Stimulated activated CD4-positive, alpha-beta T cell treated with anti-CD3 and anti-CD28 coated beads, Interleukin-12 subunit alpha, Interleukin-12 subunit beta, amount 100 ng/mL, for 4 hours (primary cell): ENCODE measurements around the gene GLB1L.

Source experiments
- DNase-seq: peaks from one replicate; pipeline ENCODE4 v3.0.0-alpha.2; 2020

GLB1L gene

DNA sequence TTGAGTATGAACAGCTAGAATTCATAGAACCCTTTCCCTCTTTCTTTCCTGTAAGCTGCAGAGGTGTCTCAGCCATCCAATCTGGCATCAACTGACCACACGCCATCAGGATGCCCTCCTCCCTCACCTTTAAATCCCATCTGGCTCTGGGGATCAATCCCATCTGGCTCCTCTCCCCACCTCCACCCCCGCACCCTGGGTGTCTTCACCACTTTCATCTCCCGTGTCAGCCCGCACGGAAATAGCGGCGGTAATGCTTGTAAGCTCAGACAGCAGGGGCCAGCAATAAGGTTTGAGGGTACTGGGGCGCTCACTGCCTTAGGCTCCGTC is 7.3 kb upstream of the GLB1L start:
- no peak for DNase-seq

DNA sequence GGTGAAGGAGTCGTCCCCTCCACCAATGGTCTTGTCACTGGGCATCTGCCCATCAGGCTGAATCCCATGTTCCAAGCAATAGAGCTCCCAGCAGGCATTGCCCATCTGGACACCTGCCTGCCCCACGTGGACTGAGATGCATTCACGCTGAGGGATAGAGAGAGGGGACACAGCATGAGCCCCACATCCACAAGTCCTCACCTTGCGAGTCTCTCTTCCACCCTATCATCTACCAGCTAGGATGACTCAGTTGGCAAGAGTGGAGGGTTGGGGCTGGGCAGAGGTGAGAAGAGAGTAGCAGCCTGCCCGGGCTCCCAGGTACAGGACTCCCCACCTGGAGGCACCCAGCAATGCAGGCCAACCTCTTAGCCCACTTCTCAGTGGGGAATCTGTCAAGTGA is 6.8 kb upstream of the GLB1L start:
- no peak for DNase-seq

DNA sequence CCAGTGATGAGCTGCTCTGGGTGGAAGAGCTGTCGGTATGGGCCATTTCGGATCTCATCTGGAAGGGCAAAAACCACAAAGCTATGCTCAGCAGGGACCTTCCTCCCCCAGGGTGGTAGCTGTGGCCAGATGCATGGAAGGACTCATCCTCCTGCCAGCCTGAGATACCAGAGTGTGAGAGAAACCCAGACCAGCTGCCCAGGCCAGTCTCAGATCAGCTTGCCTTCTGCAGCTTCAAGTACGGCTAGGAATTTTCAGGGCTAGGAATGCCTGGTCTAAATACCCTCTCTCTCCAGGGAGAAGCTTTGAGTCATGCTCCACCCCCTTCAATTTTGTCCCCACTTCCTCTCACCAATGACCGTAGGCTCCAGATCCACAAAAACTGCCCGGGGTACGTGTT is 6.4 kb upstream of the GLB1L start:
- no peak for DNase-seq

DNA sequence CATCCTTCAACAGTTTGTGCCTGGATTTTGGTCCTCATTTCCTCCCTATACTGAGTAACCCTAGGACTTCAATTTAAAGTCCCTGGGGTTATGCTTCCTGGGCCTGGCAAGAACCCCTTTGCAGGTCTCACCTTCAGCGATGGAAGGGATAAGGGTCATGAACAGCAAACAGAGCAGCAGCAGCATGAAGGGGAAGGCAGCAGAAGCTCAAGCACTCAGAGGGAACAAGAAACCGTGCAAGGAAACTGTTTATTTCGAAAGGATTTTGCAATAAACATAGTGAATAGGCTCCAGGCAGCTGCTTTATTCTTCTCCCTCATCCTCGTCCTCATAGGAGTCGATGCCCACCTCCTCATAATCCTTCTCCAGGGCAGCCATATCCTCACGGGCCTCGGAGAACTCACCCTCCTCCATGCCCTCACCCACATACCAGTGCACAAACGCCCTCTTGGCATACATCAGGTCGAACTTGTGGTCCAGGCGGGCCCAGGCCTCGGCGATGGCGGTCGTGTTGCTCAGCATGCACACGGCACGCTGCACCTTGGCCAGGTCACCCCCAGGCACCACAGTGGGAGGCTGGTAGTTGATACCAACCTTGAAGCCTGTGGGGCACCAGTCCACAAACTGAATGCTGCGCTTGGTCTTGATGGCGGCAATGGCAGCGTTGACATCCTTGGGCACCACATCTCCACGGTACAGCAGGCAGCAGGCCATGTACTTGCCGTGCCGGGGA is 5.0 kb upstream of the GLB1L start:
- no peak for DNase-seq

DNA sequence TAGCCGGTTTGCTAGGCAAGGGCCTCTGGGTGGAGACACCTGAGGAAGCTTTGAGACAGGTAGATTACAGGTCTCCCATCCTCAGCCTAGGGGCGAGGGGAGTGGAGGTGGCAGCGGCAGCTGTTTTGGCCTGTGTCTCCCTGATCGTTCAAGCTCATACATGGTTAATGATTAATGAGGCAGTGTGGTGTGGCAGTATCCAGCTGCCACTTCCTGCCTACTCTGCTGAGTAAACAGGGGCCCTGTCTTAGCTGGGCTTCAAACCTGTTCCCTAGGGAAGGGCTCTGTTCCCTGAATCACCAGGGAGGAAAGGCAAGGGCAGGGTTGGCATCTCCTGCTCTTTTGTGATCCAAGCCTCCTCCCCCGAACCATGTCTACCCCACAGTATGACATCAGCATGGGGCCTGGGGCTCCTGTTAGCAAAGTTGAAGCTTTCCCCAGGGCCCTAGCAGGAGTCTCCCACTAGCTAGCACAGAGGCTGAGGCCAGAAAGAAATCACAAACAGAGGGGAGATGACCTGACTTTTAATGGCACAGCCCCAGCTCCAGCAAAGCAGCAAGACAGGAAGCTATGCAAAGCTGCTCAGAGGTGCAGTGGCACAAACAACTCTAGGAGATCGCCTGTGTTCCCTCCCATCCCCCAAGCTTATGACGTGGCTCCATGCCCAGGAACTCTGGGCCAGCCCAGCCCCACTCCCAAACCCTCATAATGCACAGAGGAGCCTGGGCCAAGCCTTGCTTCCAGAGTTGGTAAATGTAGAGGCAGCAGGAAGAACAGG is 4.1 kb upstream of the GLB1L start:
- no peak for DNase-seq

DNA sequence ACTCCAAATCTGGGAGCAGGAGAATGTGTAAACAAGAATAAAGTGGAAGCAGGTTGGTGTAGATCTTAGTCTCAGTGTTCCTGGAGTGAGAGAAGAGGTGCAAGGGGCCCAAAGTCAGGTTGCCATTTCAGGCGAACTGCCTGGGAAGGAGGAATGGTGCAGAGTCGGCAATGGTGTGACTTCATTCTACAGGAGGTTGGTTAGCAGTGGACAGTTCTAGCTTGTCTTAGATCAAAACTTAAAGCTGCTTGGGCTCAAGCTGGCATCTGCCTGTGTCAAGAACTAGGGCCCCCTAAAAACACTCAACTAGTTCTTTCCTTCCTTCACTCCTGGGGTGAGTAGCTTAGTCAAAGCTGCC is 3.6 kb upstream of the GLB1L start:
- no peak for DNase-seq

DNA sequence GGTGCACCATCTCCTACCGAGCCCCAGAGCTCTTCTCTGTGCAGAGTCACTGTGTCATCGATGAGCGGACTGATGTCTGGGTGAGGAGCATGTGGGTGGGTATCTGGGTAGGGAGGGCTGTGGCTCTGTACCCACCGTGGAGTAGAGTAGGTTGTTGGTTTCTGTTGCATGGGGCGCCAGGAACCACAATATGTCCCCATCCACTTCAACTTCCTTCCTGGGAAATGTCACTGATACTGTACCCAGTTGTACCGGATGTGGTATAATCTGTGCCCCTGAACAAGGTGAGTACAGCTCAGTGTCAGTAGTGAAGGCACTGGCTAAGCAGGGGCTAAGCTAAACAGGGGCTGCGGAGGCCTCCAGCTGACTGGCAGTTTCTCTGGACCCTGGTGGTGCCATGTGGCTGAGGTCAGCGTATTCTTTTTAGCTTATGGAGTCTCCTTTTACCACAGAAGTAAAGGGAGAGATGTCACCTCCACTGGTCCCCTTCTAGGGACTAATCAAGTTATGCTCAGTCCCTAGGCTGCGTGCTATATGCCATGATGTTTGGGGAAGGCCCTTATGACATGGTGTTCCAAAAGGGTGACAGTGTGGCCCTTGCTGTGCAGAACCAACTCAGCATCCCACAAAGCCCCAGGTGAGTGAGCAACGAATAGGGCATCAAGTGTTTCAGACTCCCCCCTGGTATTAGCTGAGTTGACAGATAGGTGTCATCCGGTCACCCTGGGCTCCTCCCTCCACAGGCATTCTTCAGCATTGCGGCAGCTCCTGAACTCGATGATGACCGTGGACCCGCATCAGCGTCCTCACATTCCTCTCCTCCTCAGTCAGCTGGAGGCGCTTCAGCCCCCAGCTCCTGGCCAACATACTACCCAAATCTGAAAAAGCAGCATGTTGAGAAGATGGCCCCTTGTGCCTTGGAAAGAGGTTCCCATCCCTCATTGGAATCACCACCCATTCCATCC is 2.7 kb upstream of the GLB1L start:
- DNase-seq, result peak; percentile 49

DNA sequence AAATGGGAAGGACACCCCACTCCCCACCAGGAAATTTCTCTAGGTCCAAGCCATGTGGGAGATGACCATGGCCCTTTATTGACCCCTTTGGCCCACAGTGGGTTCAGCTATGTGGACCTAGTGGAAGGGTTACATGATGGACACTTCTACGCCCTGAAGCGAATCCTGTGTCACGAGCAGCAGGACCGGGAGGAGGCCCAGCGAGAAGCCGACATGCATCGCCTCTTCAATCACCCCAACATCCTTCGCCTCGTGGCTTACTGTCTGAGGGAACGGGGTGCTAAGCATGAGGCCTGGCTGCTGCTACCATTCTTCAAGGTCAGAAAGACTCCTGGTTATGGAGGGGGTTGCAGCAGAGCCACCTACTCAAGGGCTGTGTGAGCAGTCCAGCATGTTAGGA is 1.3 kb upstream of the GLB1L start:
- no peak for DNase-seq

DNA sequence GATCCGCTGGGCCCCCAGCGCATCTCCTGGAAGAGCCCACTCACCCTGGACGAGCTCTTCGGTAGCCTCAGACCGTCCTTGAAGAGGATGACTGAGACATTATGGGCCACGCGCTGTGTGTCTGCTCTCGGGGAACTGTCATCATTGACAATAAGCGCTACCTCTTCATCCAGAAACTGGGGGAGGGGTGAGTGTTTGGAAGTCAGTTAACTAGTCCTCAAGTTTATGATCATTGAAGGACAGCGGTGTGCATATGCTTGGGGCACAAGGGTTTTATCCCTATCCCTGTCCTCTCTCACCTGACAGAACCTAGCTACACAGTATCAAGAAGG is 621 bp upstream of the GLB1L start:
- DNase-seq, result no peak

DNA sequence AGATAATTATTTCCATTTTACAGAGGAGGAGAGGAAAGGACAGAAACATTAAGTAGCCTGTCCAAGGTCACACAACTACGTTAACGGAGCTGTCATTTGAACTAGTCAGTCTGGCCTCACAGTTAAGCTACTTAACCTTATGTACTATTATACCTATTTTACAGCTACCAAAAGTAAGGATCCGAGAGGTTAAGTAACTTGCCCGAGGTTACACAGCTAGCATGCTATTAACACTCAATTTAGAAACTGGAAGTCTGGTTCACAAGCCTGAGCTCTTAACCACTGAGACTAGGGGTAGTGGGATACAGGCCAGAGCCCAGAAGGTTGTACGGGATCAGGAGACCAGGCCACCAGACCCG is 476 bp downstream of the GLB1L start:
- no peak for DNase-seq

DNA sequence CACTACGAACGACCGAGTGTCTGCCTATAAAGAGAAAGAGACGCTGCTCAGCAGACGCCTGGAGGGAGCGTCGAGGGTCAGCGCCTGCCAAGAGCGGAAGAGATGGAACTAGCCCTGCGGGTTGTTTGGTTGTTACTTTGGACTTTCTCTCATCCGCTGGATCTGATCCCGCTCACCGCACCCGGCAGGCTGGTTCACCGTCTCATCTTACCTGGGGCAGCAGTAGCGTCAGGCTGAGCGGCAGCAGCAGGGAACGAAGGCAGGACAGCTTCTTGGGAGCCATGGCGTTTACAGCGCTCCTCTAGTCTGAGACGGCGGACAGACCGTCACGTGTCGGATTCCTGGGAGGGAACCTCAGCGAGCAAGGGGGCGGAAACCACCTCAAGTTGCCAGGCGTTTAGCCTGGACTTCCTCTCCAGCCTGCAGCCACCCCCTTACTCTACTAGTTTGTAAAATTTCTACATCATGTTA is 1.9 kb downstream of the GLB1L start:
- no peak for DNase-seq

DNA sequence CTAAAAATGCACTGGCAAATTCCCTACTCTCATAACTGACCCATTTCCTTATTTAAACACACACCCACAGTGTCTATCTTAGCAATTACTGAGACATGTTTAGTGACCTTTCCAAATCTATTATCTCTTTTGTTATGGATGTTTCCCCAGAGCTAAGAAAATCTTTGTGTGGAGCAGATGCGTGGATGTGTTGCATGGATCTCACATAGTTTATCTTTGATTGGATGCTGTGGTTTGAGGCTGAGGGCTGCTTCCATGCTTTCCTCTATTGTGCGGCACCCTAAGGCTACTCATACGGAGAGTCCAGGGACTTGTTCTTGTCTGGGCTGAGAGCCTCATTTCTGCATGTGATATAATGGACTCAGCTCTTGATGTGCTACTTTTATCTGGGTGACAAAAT is 10.9 kb downstream of the GLB1L start:
- no peak for DNase-seq

DNA sequence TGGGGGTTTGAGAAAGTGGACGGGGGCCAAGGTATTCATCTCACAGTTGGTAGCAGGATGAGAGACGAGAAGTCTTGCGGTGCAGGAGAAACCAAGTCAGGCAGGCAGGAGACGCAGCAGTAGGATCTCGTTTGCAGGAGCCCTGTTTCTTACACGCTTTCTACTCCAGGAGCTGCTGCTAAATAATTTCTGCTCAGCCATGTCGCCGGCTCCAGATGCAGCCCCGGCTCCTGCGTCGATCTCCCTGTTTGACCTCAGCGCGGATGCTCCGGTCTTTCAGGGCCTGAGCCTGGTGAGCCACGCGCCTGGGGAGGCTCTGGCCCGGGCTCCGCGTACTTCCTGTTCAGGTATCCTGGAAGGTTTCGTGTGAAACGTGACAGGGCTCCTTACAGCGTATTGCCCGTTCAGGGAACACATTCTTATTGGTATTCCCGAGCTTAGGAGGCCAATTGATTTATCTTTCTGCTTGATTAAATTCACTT is 15.1 kb downstream of the GLB1L start:
- DNase-seq, result peak; percentile 47

DNA sequence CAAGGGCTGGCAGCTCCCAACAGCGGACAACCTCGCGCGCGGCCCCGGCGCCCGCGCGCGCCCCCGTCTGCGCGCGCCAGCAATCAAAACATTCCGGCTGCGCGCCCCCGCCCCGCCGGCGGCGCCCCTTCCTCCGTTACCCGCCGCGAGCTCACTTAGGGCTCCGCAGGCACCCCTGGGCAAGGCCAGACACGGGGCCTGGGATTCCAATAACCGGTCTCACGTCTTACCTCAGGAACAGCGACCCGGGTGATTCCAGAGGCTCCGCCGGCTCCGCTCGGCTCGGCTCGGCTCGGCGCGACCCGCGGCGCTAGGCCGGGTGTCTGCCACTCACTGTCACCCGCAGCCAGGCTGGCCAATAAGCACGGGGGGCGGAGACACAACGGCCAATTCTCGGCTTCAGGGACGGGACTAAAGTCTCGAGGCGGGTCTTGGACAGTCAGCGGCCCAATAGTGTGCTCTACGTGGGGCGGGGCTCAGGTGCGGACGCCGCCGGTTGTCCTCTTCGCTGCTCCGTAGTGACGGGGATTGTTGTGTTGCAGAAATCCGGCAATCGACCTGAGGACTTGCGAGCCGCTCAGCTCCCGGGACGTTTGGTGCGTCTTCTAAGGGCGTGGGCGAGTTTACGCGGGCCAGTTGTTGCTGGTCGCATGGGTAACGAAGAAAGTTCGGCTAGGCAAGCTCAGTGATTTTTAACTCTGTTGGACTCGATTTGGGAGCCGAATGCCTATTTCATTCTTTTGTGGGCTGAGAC is 15.8 kb downstream of the GLB1L start, which contains the start of the genes ANKZF1 and ATG9A:
TSS of gene ANKZF1 (plus strand) at position 502 of the 754 bp plus-strand sequence. CDS start 452 bp downstream, outside the sequence.
TSS of gene ATG9A (minus strand) at position 332 of the 754 bp plus-strand sequence. CDS start 1,612 bp downstream, outside the sequence.
- peak; percentile 94 for DNase-seq

DNA sequence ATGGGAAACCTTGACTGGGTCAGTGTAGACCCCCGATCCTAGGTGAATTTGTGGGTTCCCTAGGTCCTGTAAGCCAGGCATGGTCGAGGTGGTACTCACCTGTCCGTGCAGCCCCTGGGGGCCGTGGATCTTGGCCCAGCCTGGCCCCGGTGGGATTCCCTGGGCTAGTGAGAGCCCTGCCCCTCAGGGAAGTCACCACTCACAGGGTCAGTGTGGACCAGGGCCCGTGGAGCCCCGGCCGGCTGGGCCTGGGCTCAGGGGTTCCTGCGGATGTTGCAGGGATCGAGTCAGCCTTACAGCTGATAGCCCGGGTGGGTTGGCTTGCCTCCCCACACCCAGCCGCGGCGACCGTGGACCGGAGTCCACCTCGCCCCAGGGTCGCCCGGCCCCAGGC is 16.3 kb downstream of the GLB1L start:
- DNase-seq, result no peak

DNA sequence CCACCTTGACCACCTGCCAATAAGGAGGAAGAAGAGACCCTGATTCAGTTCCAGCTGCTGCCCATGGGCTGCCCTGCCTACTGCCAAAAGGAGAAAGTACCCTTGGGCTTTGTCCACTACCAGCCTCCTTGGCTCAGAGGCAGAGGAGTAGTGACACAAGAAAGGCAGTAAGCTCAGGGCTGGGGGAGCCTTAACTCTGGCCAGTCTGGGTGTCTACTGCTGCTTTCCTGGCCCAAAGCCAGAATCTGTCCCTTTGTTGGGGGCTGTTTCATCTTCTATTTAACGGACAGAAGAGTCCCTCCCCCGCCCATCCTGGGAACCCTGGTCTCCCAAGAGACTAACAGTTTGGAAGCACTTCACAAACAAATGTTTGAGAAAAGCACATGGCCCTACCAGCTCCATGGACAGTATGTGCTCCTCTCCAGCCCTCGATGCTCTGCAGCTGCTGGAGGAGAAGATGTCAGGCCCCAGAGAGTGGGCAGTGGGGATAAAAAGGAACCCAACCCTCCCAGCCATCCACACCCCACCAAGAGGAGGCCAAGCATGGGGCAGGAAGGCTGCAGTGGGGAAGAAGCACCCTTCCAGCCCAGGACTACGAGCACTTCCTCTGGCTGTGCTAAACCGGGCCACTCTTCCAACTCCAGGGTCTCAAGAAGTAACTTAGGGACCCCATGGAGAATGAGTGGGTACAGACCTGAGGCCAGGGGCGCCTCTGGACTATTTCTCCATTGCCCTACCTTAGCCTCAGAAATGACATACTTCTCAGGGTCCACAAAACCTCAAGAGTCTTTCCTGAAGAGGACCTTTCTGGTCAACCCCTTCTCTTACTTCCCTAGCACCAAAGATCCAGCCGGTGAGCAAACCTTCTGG is 17.0 kb downstream of the GLB1L start:
- no peak for DNase-seq

DNA sequence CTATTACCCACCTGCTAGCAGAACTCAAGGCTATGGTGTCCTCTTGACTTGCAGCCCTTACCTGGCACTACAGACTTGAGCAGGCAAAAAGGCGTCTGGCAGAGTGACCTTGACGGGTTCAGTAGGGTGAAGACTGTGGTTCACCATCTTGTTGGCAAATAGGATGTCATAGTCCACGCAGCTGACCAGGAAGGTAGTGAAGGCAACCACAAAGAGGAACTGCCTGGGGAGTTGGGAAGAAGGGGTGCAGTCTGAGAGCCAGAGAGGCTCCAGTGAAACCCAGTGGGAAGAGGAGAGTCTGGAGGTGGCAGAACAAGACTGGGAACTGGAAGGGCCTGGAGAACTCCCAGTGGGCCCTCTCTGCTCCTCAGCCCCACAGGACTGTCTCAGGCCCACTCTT is 19.9 kb downstream of the GLB1L start:
- no peak for DNase-seq

DNA sequence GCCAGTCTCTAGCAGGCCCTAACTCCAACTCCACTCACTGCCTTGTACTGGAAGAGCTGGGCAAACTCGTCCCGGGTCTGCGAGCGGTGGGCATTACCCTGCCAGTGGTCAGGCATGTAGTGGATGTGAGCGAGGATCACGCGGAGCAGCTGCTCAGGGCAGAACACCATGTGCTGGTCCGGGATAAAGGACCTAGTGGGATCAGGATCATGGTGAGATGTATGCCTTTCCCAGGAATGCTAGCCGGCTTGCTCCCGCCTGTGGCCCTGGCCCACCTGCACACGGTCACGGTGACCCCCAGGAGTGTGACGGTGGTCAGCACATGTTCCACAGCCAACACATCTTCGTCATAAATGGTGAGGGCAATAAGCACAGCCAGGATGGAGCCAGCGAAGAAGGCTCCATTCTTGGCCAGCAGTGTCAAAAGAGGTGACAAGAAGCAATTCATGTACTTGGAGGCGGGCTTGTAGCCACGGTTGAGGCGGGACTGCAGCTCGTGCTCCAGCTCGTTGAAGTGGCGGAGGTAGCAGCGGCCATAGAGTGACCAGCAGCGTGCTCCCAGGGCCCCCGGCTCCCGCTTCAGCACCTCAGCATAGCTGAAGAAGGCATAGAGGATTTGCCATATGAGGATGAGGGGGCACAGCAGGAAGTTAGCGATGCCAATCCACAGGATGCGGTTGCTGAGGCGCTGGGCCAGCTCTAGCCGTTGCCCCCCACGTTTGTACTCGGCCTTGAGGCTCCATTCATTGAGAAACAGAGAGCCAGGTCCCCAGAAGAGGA is 21.2 kb downstream of the GLB1L start:
- no peak for DNase-seq

DNA sequence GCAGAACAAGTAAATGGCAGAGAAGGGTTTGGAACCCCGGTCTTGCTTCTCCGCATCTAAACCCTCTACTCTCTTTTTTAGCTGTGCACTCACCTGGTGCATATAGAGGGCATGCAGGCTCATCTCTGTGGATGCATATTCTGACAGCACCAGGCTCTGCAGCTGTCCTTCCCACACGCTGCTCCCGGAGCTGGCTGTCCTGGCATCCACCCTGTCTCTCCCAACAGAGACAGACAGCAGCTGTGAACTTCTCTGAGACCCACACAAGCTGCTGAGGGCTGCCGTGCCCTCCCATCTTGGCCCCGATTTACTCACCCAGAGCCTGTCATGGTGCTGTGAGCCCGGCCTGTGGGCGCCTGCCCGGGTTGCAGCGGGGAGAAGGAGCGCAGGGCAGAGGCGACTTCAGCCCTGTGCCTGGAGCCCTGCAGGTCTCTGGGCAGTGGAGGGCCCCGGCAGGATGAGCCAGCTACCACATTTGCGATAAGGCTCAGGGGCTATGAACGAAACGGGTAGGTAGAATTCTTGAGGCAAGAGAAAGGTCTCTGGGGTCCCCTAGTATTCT is 23.2 kb downstream of the GLB1L start:
- no peak for DNase-seq

DNA sequence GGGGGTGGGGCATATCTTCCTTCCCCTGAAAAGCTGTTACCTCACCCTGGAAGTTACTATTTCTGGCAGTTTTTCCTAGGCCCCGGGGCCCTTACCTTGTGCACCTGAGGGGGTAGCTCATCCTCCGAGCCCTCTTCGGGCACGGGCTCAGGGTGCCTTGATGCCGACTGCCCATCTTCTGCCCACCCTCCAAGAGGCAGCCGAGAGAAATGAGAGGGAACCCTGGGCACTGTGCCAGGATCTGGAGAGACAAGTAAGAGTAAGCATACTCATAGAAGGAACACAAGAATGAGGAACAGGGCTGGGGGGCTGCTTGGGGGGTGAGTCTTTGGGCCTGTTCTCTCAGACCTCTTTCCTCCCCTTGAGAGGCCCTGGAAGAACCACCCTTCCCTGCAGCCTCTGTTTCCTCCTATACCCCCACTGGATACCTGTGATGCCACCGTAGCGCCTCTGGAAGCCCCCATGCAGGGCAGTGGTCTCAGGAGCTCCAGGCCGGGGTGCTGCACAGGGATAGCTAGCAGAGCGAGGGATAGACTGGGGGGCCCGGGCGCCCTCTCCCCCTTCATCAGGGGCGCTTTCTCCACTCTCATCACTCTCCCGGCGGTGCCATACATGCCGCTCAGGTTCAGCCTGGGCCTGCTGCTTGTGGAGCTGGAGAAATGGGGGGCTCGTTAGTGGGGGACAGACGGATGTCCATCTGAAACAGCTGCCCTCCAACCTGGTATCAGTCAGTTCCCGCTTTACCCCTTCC is 24.4 kb downstream of the GLB1L start:
- DNase-seq, result no peak
